Mononuclear cell (primary cell): ENCODE measurements around the gene GBE1. TPM values are rescaled to one million over a fixed set of nuclear protein-coding genes. Genes with fewer than 3 reads are reported as not detected.
"Not testable (repeated sequence)": the region's sequence is repeated elsewhere in the genome, so short reads cannot be mapped to it uniquely, and the experiment has no call there.

Experiments
- H3K27me3 ChIP-seq: 2 replicates; pipeline ENCODE4 v1.6.0; 2011; ENCODE audit warnings: low read length, control low read depth; ENCODE audit not compliant: insufficient read depth
- H3K4me1 ChIP-seq: 2 replicates; pipeline ENCODE4 v1.5.1; 2011; ENCODE audit warnings: mild to moderate bottlenecking, low read length, control low read depth; ENCODE audit not compliant: insufficient read depth
- H3K4me3 ChIP-seq: 2 replicates; pipeline ENCODE4 v1.5.1; 2011; ENCODE audit warnings: mild to moderate bottlenecking, low read length, moderate library complexity
- H3K9me3 ChIP-seq: 2 replicates; pipeline ENCODE4 v1.5.1; 2011; ENCODE audit warnings: low read depth, mild to moderate bottlenecking, control low read depth, low read length
- total RNA-seq: library from RNA; depleted of rRNA; stranded (reverse); fragments of >200 nt; gene quantifications from one replicate; pipeline ENCODE4 v1.2.3, GENCODE V29; 2012

The GBE1 gene
- total RNA-seq, 1 donor = 9.1 TPM

DNA sequence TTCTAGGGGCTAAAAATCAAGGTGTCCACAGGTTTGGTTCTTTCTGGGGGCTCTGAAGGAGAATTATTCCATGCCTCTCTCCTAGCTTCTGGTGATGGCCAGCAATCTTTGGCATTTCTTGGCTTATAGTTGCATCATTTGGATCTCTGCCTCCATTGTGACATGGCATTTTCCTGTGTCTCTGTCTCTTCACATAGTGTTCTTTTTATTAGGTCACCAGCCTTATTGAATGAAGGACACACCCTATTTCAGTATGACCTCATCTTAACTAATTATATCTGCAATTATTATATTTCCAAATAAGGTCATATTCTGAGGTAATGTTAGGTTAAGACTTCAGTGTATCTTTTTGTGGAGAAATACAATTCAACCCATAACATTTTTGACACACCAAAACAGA is 3.2 kb upstream of the GBE1 start:
- peaks cover 14% of the 10 kb centered on the region for H3K4me1 ChIP-seq
- H3K27me3 ChIP-seq = no peaks in the 10 kb centered on the region
- H3K9me3 ChIP-seq = no peaks in the 10 kb centered on the region
- H3K4me3 ChIP-seq = no peak overlapping the region

DNA sequence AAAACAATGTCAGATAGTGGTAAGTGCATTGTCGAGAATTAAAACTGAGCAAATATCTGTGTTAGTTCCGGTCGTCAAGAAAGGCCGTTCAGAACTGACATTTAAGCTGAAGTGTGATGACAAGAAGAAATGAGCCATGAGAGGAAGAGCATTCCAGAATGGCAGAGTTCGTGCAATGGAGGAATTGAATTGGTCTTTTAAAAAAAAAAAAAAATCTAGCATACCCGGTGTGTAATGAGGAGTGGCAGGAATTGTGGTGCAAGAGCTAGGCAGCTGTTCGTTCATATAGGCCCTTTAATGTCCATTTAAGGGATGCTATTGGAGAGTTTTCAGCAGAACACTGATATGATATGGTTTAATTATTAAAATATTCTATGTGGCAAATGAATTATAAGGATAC is 2.6 kb upstream of the GBE1 start:
- no peak overlapping the region for H3K4me3 ChIP-seq
- peaks cover 14% of the 10 kb centered on the region for H3K4me1 ChIP-seq
- no peaks in the 10 kb centered on the region for H3K27me3 ChIP-seq
- no peaks in the 10 kb centered on the region for H3K9me3 ChIP-seq

DNA sequence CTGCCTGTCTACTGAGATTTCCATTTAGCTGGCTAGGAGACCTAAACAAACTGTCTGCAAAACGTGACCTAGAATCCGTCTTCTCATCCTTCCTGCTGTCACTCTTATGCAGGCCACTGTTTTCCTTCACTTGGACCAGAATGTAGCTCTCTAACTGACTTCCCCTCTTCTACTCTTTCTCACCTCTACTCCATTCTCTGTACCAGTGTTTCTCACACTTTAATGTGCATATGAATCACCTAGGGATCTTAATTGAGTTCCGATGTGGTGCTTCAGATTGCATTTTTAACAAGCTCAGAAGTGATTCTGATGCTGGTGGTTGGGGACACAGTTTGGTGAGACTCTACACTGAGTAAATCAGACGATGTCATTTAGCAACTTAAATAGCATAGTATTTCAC is 1.6 kb upstream of the GBE1 start:
- no peaks in the 10 kb centered on the region for H3K27me3 ChIP-seq
- no peak overlapping the region for H3K4me3 ChIP-seq
- H3K9me3 ChIP-seq = no peaks in the 10 kb centered on the region
- peaks cover 14% of the 10 kb centered on the region for H3K4me1 ChIP-seq

DNA sequence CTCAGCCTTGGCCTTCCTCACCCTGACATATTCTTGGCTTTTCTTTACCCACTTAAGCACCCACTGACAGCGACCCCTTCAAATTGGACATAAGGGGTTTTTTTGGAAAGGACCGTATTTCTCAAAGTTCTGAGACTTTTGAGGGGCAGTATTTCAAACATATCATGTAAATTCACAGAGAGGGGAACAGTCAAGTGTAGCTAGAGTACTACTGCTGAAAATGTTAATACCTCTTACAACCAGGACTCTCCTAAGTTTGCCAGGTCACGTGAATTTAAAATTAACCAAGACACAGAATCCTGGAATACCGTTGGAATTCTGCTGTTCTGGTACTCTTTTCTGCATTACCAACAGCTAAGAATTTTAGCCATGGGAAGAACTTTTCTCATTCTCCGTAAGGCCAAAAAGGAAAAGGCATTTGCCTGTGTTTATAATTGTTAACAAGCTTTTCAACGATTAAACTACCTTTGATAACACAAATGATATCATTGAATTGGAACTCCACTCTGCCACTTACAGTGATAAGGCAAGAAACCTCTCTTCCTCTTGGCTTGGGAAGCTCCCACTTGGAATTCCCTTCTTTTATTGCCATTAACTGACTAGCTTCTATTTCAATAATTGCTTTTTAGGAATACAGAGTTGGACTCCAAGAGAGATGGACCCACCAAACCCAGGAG is 597 bp upstream of the GBE1 start:
- no peaks in the 10 kb centered on the region for H3K9me3 ChIP-seq
- H3K4me3 ChIP-seq = peak overlapping the region; percentile 65
- peaks cover 14% of the 10 kb centered on the region for H3K4me1 ChIP-seq
- no peaks in the 10 kb centered on the region for H3K27me3 ChIP-seq

DNA sequence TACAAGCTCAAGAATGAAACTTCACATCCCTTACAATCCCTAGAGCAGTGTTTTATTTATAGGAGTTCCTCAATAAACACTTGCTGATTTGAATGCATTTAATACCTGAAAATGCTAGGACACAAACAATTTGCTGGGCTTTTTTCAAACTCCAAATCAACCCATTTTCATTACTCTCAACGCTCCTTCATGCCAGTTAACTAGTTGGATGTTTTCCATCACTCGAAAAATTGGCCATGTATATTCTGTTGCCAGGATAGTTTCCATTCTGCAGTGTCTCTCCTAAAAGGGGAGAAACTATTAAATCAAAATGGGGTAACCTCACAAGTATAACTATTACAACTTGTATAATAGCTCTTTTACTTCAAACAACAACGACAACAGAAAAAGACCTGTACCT is 1.2 kb downstream of the GBE1 start:
- no peaks in the 10 kb centered on the region for H3K27me3 ChIP-seq
- H3K9me3 ChIP-seq = no peaks in the 10 kb centered on the region
- peaks cover 14% of the 10 kb centered on the region for H3K4me1 ChIP-seq
- no peak overlapping the region for H3K4me3 ChIP-seq

DNA sequence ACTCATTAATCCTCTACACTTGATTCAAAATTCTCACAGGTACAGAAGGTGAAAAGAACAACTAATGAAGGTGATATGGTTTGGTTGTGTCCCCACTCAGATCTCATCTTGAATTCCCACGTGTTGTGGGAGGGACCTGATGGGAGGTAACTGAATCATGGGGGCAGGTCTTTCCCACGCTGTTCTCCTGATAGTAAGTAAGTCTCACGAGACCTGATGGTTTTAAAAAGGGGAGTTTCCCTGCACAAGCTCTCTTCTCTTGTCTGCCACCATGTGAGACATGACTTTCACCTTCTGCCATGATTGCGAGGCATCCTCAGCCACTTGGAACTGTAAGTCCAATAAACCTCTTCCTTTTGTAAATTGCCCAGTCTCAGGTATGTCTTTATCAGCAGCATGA is 2.7 kb downstream of the GBE1 start:
- H3K9me3 ChIP-seq, H3K27me3 ChIP-seq, H3K4me3 ChIP-seq: not testable (repeated sequence)
- peaks cover 15% of the 10 kb centered on the region for H3K4me1 ChIP-seq

DNA sequence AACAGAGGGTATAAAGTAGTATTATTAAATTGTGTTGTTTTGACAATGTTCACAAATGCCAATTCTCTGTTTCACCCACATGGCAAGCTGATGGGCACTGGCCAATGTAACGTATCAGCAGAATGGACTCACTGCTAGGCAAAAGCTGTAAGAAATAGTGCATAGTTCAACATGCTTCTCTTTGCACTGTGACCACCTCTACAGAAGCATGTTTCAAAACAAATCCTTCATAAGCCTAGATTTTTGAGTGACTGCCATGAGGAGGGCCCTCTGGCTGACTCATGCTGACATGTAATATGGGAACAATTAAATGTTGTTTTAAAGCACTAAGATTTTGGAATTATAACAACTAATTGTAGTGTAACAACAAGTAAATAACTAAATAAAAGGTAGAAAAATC is 3.2 kb downstream of the GBE1 start:
- no peaks in the 10 kb centered on the region for H3K27me3 ChIP-seq
- no peaks in the 10 kb centered on the region for H3K9me3 ChIP-seq
- H3K4me3 ChIP-seq = no peak overlapping the region
- peaks cover 18% of the 10 kb centered on the region for H3K4me1 ChIP-seq

DNA sequence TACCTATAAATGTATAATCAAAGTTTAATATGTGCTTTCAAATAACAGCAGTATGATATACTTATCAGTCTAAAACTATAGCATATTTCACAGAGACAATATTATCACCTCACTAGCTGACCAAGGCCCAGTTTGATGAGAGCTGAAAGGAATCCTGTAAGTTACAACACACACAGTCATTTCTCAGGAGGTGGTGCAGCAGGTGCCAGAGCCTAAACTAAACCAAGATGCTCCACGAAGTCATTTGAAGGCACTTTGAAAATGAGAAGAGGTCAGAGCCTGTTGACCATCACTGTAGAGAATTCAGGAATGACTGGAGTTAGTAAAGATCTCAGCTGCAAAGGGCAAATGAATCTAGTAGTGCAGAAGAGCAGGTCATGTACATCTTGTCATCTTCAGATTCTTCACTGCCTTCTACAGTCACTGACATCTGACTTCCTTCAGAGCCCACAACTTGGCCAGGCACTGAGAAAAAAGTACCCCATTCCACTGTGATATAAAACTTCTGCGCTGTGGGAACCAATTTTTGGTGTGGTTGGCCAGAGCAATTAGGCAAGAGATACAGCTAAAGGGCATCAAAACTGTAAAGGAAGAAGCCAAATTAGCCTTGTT is 7.9 kb downstream of the GBE1 start:
- no peaks in the 10 kb centered on the region for H3K9me3 ChIP-seq
- H3K4me3 ChIP-seq = no peak overlapping the region
- H3K4me1 ChIP-seq = peaks cover 4% of the 10 kb centered on the region
- no peaks in the 10 kb centered on the region for H3K27me3 ChIP-seq

DNA sequence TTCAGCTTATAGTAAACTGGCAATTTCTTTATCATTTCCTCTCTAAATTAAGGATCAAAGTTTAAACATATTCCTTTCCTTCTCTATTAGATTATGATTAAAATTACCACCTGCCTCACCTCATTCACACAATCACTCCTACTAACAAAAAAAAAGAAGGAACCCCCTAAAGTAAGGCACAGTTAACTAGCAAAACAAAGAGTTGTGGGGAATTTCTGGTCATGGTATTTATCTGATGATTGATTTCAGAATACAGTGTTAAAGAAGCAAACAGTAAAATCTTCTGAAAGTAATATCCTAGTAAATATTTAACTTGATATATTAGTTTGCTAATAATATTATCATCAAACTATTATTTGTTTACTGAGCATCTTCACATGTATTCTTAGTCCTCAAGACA is 8.8 kb downstream of the GBE1 start:
- peaks cover 4% of the 10 kb centered on the region for H3K4me1 ChIP-seq
- H3K9me3 ChIP-seq = no peaks in the 10 kb centered on the region
- H3K27me3 ChIP-seq = no peaks in the 10 kb centered on the region
- no peak overlapping the region for H3K4me3 ChIP-seq

DNA sequence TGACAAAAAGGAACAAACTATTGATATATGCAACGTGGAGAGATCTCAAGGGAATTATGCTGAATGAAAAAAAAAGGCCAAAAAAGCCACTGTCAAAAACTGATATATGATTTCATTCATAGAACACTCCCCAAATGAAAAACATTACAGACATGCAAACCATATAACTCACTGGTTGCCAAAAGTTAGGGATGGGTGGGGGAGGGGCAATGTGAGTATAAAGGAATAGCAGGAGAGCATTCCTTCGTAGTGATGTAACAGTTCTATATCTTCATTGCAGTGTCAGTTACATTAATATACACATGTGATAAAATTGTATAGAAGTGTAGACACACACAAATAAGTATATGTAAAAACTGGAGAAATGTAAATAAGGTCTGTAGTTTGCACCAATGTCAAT is 12.2 kb downstream of the GBE1 start:
- Histone ChIP-seq H3K27me3 (no peaks in the 10 kb centered on the region), H3K4me3 (no peak overlapping the region), H3K4me1 (peaks cover 4% of the 10 kb centered on the region), H3K9me3 (no peaks in the 10 kb centered on the region)

DNA sequence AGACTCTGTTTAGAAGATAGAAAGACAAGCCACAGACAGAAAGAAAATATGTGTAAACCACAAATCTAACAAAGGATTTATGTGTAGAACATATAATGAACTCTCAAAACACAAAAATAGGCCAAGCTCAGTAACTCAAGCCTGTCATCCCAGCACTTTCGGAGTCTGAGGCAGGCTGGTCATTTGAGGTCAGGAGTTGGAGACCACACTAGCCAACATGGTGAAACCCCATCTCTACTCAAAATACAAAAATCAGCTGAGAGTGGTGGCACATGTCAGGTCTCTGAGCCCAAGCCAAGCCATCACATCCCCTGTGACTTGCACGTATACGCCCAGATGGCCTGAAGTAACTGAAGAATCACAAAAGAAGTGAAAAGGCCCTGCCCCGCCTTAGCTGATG is 14.2 kb downstream of the GBE1 start:
- not testable (repeated sequence) for H3K4me3 ChIP-seq, H3K27me3 ChIP-seq, H3K9me3 ChIP-seq, H3K4me1 ChIP-seq

DNA sequence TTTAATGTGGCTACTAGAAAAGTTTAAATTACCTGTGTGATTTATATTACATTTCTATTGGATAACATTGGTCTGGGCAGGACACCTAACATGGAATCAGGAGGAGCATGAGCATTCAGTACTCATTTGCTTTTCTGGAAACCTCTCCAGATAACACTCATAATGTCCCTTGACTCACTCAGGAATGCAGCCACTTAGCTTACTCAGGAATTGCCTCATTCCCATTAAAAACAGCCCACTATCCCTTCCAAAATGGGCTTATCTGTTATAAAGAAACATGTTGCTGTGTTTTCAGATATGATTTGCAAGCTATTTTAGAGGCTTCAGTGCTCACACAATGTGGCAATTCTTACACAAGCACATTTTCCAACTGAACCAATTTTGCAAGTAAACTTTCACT is 17.1 kb downstream of the GBE1 start:
- Histone ChIP-seq H3K9me3 (no peaks in the 10 kb centered on the region), H3K4me3 (no peak overlapping the region), H3K27me3 (no peaks in the 10 kb centered on the region), H3K4me1 (peaks cover 4% of the 10 kb centered on the region)

DNA sequence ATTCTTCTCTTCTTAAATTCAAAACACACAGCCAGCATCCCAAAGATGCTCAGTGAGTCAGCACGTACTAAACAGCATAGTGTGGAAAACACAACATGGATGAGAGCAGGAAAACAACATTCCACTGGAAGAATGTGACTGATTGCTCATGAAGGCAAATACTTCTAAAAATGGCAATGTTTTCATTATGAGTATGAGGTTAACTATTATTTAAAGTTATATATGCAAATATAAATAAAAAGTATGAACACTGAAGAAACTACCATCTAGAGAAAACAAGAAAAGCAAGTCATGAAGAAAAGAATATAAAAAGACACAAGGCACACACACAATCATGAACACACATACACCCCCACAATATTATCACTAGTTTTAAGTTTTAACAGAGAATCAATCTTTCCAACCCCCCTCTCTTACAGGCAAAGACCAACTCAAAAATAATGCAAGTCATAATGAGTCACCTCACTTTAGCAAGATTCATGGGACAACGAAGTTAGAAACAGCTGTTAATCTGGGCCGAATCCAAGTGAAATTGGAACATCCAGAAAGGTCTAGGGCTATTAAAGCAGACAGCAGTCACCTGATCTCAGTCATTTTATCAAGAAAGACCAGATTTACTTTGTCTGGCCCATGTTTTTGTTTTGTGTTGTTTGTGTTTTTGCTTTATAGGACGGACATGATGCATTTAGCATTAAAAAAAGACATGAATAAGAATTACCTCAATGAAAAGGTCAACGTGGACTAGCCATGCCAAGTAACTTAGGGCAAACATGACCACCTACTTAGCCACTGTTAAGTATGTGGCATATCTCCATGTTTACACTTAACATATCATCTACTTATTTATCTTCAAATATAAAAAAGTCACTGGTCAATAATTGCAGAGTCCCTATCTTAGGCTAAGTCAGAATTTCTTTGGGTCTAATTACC is 18.1 kb downstream of the GBE1 start:
- peaks cover 4% of the 10 kb centered on the region for H3K4me1 ChIP-seq
- H3K27me3 ChIP-seq = no peaks in the 10 kb centered on the region
- no peak overlapping the region for H3K4me3 ChIP-seq

DNA sequence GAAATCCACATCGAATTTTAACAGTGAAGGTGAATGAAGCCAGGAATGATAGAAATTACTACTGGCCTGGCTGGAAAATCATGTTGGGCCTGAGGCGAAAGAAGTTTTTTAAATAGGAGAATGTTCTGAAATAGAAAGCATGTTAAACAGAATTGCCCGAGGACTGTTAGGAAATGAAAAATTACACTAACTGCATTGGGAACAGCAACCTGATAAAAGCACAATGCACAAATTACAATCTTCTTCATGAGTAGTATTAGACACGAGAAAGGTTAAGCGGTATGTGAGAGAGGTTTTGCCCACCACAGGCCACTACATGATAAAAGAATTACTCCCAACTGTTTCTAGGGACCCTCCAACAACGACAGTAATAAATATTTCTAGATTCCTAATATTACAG is 18.9 kb downstream of the GBE1 start:
- Histone ChIP-seq H3K9me3 (no peaks in the 10 kb centered on the region), H3K4me1 (peaks cover 4% of the 10 kb centered on the region), H3K27me3 (no peaks in the 10 kb centered on the region), H3K4me3 (no peak overlapping the region)

More for the DNA sequence above, 18.1 kb downstream of the GBE1 start:
- no peaks in the 10 kb centered on the region for H3K9me3 ChIP-seq

DNA sequence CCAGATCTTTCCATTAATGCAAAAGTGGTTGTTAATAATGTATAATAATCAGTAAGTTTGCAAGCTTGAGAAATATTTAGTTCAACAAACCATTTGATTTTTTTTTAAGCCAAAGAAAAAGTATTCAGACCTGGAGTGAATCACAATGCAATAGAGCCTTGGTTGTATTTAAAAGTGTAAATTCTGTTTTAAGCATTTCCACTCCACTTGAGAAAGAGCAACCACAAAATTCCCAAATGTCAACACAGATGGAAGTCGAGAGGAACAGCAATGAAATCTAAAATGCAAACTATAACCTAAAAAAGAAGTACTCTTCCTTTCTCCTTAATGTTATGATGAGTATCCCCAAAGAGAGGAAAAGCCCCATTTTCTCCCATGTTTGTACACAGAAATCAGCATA is 20.2 kb downstream of the GBE1 start:
- peaks cover 4% of the 10 kb centered on the region for H3K4me1 ChIP-seq
- no peak overlapping the region for H3K4me3 ChIP-seq
- H3K27me3 ChIP-seq = no peaks in the 10 kb centered on the region
- H3K9me3 ChIP-seq = no peaks in the 10 kb centered on the region
